GM13976 (cell line): Measurements from ENCODE around the gene SLC35B4.

Experiments
- DNase-seq: peaks from one replicate; pipeline ENCODE4 v3.0.0; 2012; ENCODE audit warnings: low spot score
- CTCF ChIP-seq: IDR thresholded peaks from 2 replicates; pipeline ENCODE4 v1.5.1; 2012; ENCODE audit warnings: borderline replicate concordance, mild to moderate bottlenecking; ENCODE audit not compliant: insufficient read depth; ENCODE audit errors: extremely low read depth, missing control alignments, control extremely low read depth
- in situ Hi-C: fragments of 300-500 bp; cut with MboI; formaldehyde crosslinking; loops from one replicate; pipeline ENCODE4 v1.12.0; 2022; ENCODE audit warnings: low sequenced_read_pairs, mixed read lengths, inconsistent platforms; ENCODE audit not compliant: unreplicated experiment

Gene SLC35B4

GRCh38 chr7:134359787-134360432 is 43.2 kb upstream of the SLC35B4 start:
- in situ Hi-C loops = no loop called here

GRCh38 chr7:134357486-134357885 is 40.8 kb upstream of the SLC35B4 start:
- no peak for DNase-seq
- no peak for TF ChIP-seq CTCF
- in situ Hi-C loops = no loop called here

More at GRCh38 chr7:134359787-134360432, 43.2 kb upstream of the SLC35B4 start:
- no peak for TF ChIP-seq CTCF
- DNase-seq = no peak

- in situ Hi-C loops = no loop called here
- no peak for DNase-seq
- no peak for TF ChIP-seq CTCF
Measured at GRCh38 chr7:134356421-134356936, 39.7 kb upstream of the SLC35B4 start.

- in situ Hi-C loops = no loop called here
- TF ChIP-seq CTCF = no peak
- DNase-seq = no peak
Measured at GRCh38 chr7:134355927-134356326, 39.2 kb upstream of the SLC35B4 start.

DNA sequence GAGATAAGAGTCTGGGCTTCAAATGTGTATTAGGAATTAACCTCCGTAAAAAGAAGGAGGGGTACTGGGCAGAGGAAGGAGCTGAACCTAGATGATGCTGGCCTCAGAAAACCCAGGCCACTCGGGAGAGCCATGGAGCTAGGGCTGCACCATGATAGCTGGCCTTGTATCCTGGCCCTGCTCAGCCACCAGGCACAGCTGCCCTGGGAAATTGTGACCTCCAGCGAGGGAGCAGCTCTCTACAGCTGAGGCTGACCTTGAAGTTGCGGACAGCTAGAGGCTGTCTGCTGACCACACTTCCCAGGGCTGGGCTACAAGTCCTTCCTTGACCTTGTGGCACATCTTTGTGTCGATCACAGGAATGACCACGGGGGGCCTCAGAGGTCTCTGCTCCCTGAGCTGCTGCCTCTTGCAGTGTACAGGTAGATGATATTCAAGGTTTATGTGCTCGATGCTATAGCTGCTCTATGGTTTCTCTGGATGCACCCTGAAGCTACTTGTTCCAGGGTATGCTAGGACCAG is 38.3 kb upstream of the SLC35B4 start:
- DNase-seq = no peak
- in situ Hi-C loops = no loop called here

DNA sequence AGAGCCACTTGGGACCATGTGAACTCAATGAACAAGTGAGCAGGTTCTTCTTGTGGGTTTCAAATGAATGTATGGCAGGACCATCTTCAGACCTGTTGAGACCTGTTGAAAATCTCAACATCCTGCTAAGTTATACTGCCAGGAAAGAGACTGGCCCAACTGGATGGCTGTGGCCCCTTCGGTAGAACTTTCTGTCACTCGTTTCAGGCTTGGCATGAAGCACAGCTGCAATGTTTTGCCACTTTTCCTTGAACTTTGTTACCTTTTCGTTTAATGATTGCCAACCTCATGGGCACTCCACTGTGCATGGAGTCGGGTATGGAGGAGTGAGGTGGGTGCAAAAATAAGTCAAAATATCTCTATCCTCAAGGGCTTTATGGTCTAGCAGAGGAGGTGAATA is 36.7 kb upstream of the SLC35B4 start:
- in situ Hi-C loops = no loop called here
- DNase-seq = no peak
- no peak for TF ChIP-seq CTCF

More for the DNA sequence above, 38.3 kb upstream of the SLC35B4 start:
- no peak for TF ChIP-seq CTCF

GRCh38 chr7:134351424-134351823 is 34.7 kb upstream of the SLC35B4 start:
- in situ Hi-C loops = no loop called here
- TF ChIP-seq CTCF = no peak
- DNase-seq = no peak
